GM21619 (cell line): ENCODE results near the gene APOBEC3H.

Source experiments
- ATAC-seq: cut with Tn5 transposase; IDR thresholded peaks from one replicate; pipeline ENCODE4 v1.9.1; 2021; ENCODE audit not compliant: unreplicated experiment

Gene APOBEC3H

GRCh38 chr22:39134366-39135091 is 37.5 kb downstream of the APOBEC3H start:
- no peak for ATAC-seq

GRCh38 chr22:39135092-39135896 is 38.2 kb downstream of the APOBEC3H start:
- no peak for ATAC-seq

GRCh38 chr22:39136317-39136716 is 39.3 kb downstream of the APOBEC3H start:
- no peak for ATAC-seq

GRCh38 chr22:39138357-39138997 is 41.4 kb downstream of the APOBEC3H start:
- ATAC-seq: no peak

- ATAC-seq: no peak
Measured at GRCh38 chr22:39139933-39140332, 42.9 kb downstream of the APOBEC3H start.

- no peak for ATAC-seq
Measured at GRCh38 chr22:39142088-39142680, 45.1 kb downstream of the APOBEC3H start.

GRCh38 chr22:39144101-39144767 is 47.2 kb downstream of the APOBEC3H start:
- peak; percentile 35 for ATAC-seq

- ATAC-seq: no peak
Measured at GRCh38 chr22:39146256-39147101, 49.4 kb downstream of the APOBEC3H start.

- ATAC-seq: no peak
Measured at GRCh38 chr22:39147335-39148025, 50.4 kb downstream of the APOBEC3H start.

GRCh38 chr22:39148026-39148726 is 51.1 kb downstream of the APOBEC3H start:
- no peak for ATAC-seq

- no peak for ATAC-seq
Measured at GRCh38 chr22:39148727-39149535, 51.9 kb downstream of the APOBEC3H start.

GRCh38 chr22:39149915-39150847 is 53.1 kb downstream of the APOBEC3H start:
- ATAC-seq: no peak

GRCh38 chr22:39150848-39151215 is 53.8 kb downstream of the APOBEC3H start:
- ATAC-seq: no peak

GRCh38 chr22:39151329-39151975 is 54.4 kb downstream of the APOBEC3H start:
- ATAC-seq: no peak

- no peak for ATAC-seq
Measured at GRCh38 chr22:39152024-39152510, 55.0 kb downstream of the APOBEC3H start.

GRCh38 chr22:39152511-39153219 is 55.6 kb downstream of the APOBEC3H start, which contains the start of gene CBX7:
CBX7 (minus strand) TSS chr22:39152680; CDS start chr22:39152444, 236 bp downstream.
- peak; percentile 63 for ATAC-seq
